HEK293 (cell line): ENCODE measurements around the gene TRIB2.

Source experiments
- CTCF ChIA-PET: fragments of 350-600 bp; formaldehyde crosslinking; extraction: SDS; loops from one replicate; lab custom pipeline; 2021; ENCODE audit warnings: antibody characterized with exemption; lab: Yijun Ruan, JAX
- POLR2A ChIA-PET: fragments of 300-600 bp; formaldehyde crosslinking; extraction: SDS; loops from one replicate; lab custom pipeline; 2020; ENCODE audit warnings: antibody characterized with exemption, inconsistent platforms; lab: Yijun Ruan, JAX
- H3K27ac ChIP-seq: fragments of 200-500 bp; sonication (Bioruptor generic); 2 replicates; pipeline ENCODE4 v1.5.1; 2014; ENCODE audit warnings: low read depth, low read length, control low read depth, inconsistent platforms; ENCODE audit errors: extremely low read depth
- H3K36me3 ChIP-seq, 2 experiments: fragments of 200-500 bp in 1 of 2; sonication (Bioruptor generic) in 1 of 2; 1 replicate in 1 of 2; 2 replicates in 1 of 2; pipeline ENCODE4 v1.5.1; 2014 to 2017; ENCODE audit warnings: inconsistent platforms in 2 of 2, low read length in 2 of 2; ENCODE audit not compliant: control insufficient read depth in 2 of 2, insufficient read depth in 1 of 2
- H3K4me1 ChIP-seq: fragments of 200-500 bp; sonication (Bioruptor generic); 2 replicates; pipeline ENCODE4 v1.5.1; 2014; ENCODE audit warnings: mild to moderate bottlenecking, low read length, inconsistent platforms; ENCODE audit not compliant: control insufficient read depth, insufficient read depth
- H3K4me3 ChIP-seq: 2 replicates; pipeline ENCODE4 v1.5.1; 2011; ENCODE audit warnings: low read depth, mild to moderate bottlenecking, control low read depth, low read length, moderate library complexity
- H3K9me3 ChIP-seq: fragments of 200-500 bp; sonication (Bioruptor generic); 2 replicates; pipeline ENCODE4 v1.5.1; 2014; ENCODE audit warnings: low read depth, low read length, inconsistent platforms; ENCODE audit not compliant: control insufficient read depth, insufficient read depth
- CTCF ChIP-seq: fragments of 450-650 bp; formaldehyde crosslinking; IDR thresholded peaks from 2 replicates; pipeline ENCODE4 v1.5.1; 2016; ENCODE audit warnings: missing biosample characterization, missing genetic modification characterization
- GLIS1 ChIP-seq: fragments of 450-650 bp; formaldehyde crosslinking; IDR thresholded peaks from 2 replicates; pipeline ENCODE4 v1.5.1; 2016; ENCODE audit warnings: missing biosample characterization, missing genetic modification characterization
- GLIS2 ChIP-seq: fragments of 450-650 bp; formaldehyde crosslinking; IDR thresholded peaks from 2 replicates; pipeline ENCODE4 v1.5.1; 2016; ENCODE audit warnings: missing biosample characterization, missing genetic modification characterization
- HOXD13 ChIP-seq: sonication (generic); formaldehyde crosslinking; IDR thresholded peaks from 2 replicates; pipeline ENCODE4 v1.8.0; 2022; ENCODE audit warnings: missing genetic modification reagents, borderline replicate concordance
- PATZ1 ChIP-seq: fragments of 450-650 bp; formaldehyde crosslinking; IDR thresholded peaks from 2 replicates; pipeline ENCODE4 v1.5.1; 2016; ENCODE audit warnings: missing biosample characterization, missing genetic modification characterization
- PRDM1 ChIP-seq: fragments of 450-650 bp; formaldehyde crosslinking; IDR thresholded peaks from 2 replicates; pipeline ENCODE4; 2016; ENCODE audit warnings: missing biosample characterization, missing genetic modification characterization
- SP2 ChIP-seq: fragments of 450-650 bp; formaldehyde crosslinking; IDR thresholded peaks from 2 replicates; pipeline ENCODE4 v1.5.1; 2016; ENCODE audit warnings: missing biosample characterization, missing genetic modification characterization
- WT1 ChIP-seq: fragments of 450-650 bp; formaldehyde crosslinking; IDR thresholded peaks from 2 replicates; pipeline ENCODE4 v1.5.1; 2016; ENCODE audit warnings: missing biosample characterization, missing genetic modification characterization
- YY2 ChIP-seq: fragments of 450-650 bp; formaldehyde crosslinking; IDR thresholded peaks from 2 replicates; pipeline ENCODE4 v1.5.1; 2016; ENCODE audit warnings: missing biosample characterization, missing genetic modification characterization
- ZFHX2 ChIP-seq: fragments of 450-650 bp; formaldehyde crosslinking; conservative IDR thresholded peaks from 2 replicates; pipeline ENCODE4 v1.5.1; 2016; ENCODE audit warnings: missing biosample characterization, missing genetic modification characterization
- ZNF112 ChIP-seq: fragments of 450-650 bp; formaldehyde crosslinking; IDR thresholded peaks from 2 replicates; pipeline ENCODE4 v1.5.0; 2017; ENCODE audit warnings: missing biosample characterization, missing genetic modification characterization
- ZNF2 ChIP-seq: fragments of 450-650 bp; formaldehyde crosslinking; IDR thresholded peaks from 2 replicates; pipeline ENCODE4 v1.5.1; 2016; ENCODE audit warnings: missing biosample characterization, missing genetic modification characterization
- ZNF214 ChIP-seq: fragments of 450-650 bp; formaldehyde crosslinking; IDR thresholded peaks from 2 replicates; pipeline ENCODE4 v1.5.1; 2017; ENCODE audit warnings: missing biosample characterization, mild to moderate bottlenecking, missing genetic modification characterization, borderline replicate concordance
- ZNF335 ChIP-seq: fragments of 450-650 bp; formaldehyde crosslinking; conservative IDR thresholded peaks from 2 replicates; pipeline ENCODE4 v1.5.1; 2016; ENCODE audit warnings: missing biosample characterization, missing genetic modification characterization
- ZNF433 ChIP-seq: fragments of 450-650 bp; formaldehyde crosslinking; IDR thresholded peaks from 2 replicates; pipeline ENCODE4 v1.5.1; 2016; ENCODE audit warnings: missing biosample characterization, missing genetic modification characterization, low read depth
- ZNF473 ChIP-seq: fragments of 450-650 bp; formaldehyde crosslinking; IDR thresholded peaks from 2 replicates; pipeline ENCODE4 v1.5.1; 2017; ENCODE audit warnings: missing biosample characterization, missing genetic modification characterization
- ZNF501 ChIP-seq: fragments of 450-650 bp; formaldehyde crosslinking; IDR thresholded peaks from 2 replicates; pipeline ENCODE4 v1.5.1; 2016; ENCODE audit warnings: missing biosample characterization, missing genetic modification characterization
- ZNF529 ChIP-seq: fragments of 450-650 bp; formaldehyde crosslinking; IDR thresholded peaks from 2 replicates; pipeline ENCODE4 v1.5.1; 2017; ENCODE audit warnings: missing genetic modification characterization, missing biosample characterization; ENCODE audit not compliant: insufficient replicate concordance
- ZNF530 ChIP-seq: fragments of 450-650 bp; formaldehyde crosslinking; IDR thresholded peaks from 2 replicates; pipeline ENCODE4 v1.5.1; 2016; ENCODE audit warnings: low read depth, missing biosample characterization, missing genetic modification characterization
- ZNF639 ChIP-seq: fragments of 450-650 bp; formaldehyde crosslinking; IDR thresholded peaks from 2 replicates; pipeline ENCODE4 v1.5.1; 2016; ENCODE audit warnings: missing biosample characterization, missing genetic modification characterization
- ZNF654 ChIP-seq: fragments of 450-650 bp; formaldehyde crosslinking; IDR thresholded peaks from 2 replicates; pipeline ENCODE4 v1.5.1; 2016; ENCODE audit warnings: low read depth, missing biosample characterization, missing genetic modification characterization
- ZNF768 ChIP-seq: fragments of 450-650 bp; formaldehyde crosslinking; IDR thresholded peaks from 2 replicates; pipeline ENCODE4 v1.5.1; 2018; ENCODE audit warnings: missing biosample characterization, mild to moderate bottlenecking, missing genetic modification characterization
- ZSCAN4 ChIP-seq: fragments of 450-650 bp; formaldehyde crosslinking; IDR thresholded peaks from 2 replicates; pipeline ENCODE4 v1.5.1; 2017; ENCODE audit warnings: missing biosample characterization, missing genetic modification characterization
- ZSCAN5A ChIP-seq: fragments of 450-650 bp; formaldehyde crosslinking; IDR thresholded peaks from 2 replicates; pipeline ENCODE4 v1.5.1; 2016; ENCODE audit warnings: missing biosample characterization, missing genetic modification characterization

TRIB2 gene

GRCh38 chr2:12715258-12716031, 1.3 kb upstream of the TRIB2 start (continued):
- TF ChIP-seq ZSCAN4 (tag by site-specific recombination) (no peak), ZNF473 (tag by site-specific recombination) (no peak), WT1 (no peak)

- ChIA-PET POLR2A (interaction anchor here (0.9 to 1.9 kb wide), 8 partner anchors 11 to 886 kb away, joined by 3 to 10 read pairs (median 4); no protein-coding TSS in a partner anchor), CTCF (interaction anchor here (0.6 to 2.9 kb wide), 20 partner anchors 11 to 1028 kb away, joined by 3 to 30 read pairs (median 4); no protein-coding TSS in a partner anchor)
- Histone ChIP-seq H3K9me3 (no peaks in the 10 kb centered on the region), H3K27ac (peak overlapping the region; percentile 99), H3K4me1 (peaks cover 15% of the 10 kb centered on the region), H3K4me3 (peak overlapping the region; percentile 84), H3K36me3 (no peaks in the 10 kb centered on the region)
- TF ChIP-seq CTCF (peak; percentile 32), ZSCAN5A (no peak), ZNF768 (no peak), ZNF335 (peak; percentile 40; the same call in 1 of the 2 replicates), ZNF2 (tag by site-specific recombination) (0 out of 2 replicates have a peak, but pooled peaks have one; percentile 43), ZNF654 (tag by site-specific recombination) (peak; percentile 29; the same call in 1 of the 2 replicates), PATZ1 (peak; percentile 49; the same call in 1 of the 2 replicates)
These were observed 779 bp upstream of the TRIB2 start for GRCh38 chr2:12716032-12716281.

- ChIA-PET POLR2A (interaction anchor here (0.5 to 1.9 kb wide), 14 partner anchors 90 to 888 kb away, joined by 3 to 10 read pairs (median 3); no protein-coding TSS in a partner anchor), CTCF (interaction anchor here (0.6 to 2.9 kb wide), 17 partner anchors 13 to 898 kb away, joined by 3 to 30 read pairs (median 4); no protein-coding TSS in a partner anchor)
- H3K27ac ChIP-seq = peak overlapping the region; percentile 98
- no peak for TF ChIP-seq YY2 (tag by site-specific recombination)
- TF ChIP-seq SP2 (tag by site-specific recombination) = no peak
- TF ChIP-seq HOXD13 (CRISPR knock-in tag) = no peak
- TF ChIP-seq ZNF639 = no peak
- TF ChIP-seq ZNF112 (tag by site-specific recombination) = no peak
- peak; percentile 59 for TF ChIP-seq GLIS2
- no peak for TF ChIP-seq PRDM1 (tag by site-specific recombination)
- no peak for TF ChIP-seq ZNF214
- peak; percentile 22; the same call in 1 of the 2 replicates for TF ChIP-seq GLIS1
- 0 out of 2 replicates have a peak, but pooled peaks have one; percentile 44 for TF ChIP-seq ZNF2 (tag by site-specific recombination)
- TF ChIP-seq ZNF433 = no peak
- peak; percentile 85 for TF ChIP-seq ZNF335
- 0 out of 2 replicates have a peak, but pooled peaks have one; percentile 32 for TF ChIP-seq ZNF501 (tag by site-specific recombination)
- no peak for TF ChIP-seq ZNF529
- no peak for TF ChIP-seq ZFHX2 (tag by site-specific recombination)
- TF ChIP-seq ZNF530 = no peak
These were observed 667 bp downstream of the TRIB2 start for GRCh38 chr2:12717191-12718014.

More at GRCh38 chr2:12717191-12718014, 667 bp downstream of the TRIB2 start:
- Histone ChIP-seq H3K4me3 (peak overlapping the region; percentile 84), H3K4me1 (peaks cover 18% of the 10 kb centered on the region), H3K9me3 (no peaks in the 10 kb centered on the region), H3K36me3 (no peaks in the 10 kb centered on the region)
